ENCODE measurements around the gene TSPAN3.

The TSPAN3 gene

GRCh38 chr15:77057685-77058084, 13.2 kb downstream of the TSPAN3 start:
- Histone ChIP-seq H3K9me2 (replicated peaks; ENCODE audit: insufficient read depth, low read length) (no peaks in the 10 kb centered on the region), H3K36me3 (ENCODE audit: low read length) (no peaks in the 10 kb centered on the region), H3K4me2 (ENCODE audit: low read depth, low read length, poor library complexity, severe bottlenecking) (no peak overlapping the region), H4K20me1 (ENCODE audit: low read depth, low read length) (no peaks in the 10 kb centered on the region), H3K9me3 (ENCODE audit: insufficient read depth, low read length) (no peaks in the 10 kb centered on the region), H3K4me3 (ENCODE audit: insufficient read depth, low read length, poor library complexity, severe bottlenecking) (no peak overlapping the region), H3K79me2 (ENCODE audit: insufficient read depth, low read length) (no peaks in the 10 kb centered on the region), H3K9ac (ENCODE audit: low read length) (no peak overlapping the region), H3F3A (ENCODE audit: insufficient read depth) (no peaks in the 10 kb centered on the region), H3K27me3 (ENCODE audit: low read length) (no peaks in the 10 kb centered on the region), H2AFZ (ENCODE audit: low read depth, low read length, severe bottlenecking) (no peak overlapping the region), H3K27ac (ENCODE audit: low read depth, low read length) (no peak overlapping the region)
- no peak for TF ChIP-seq CTCF (IDR thresholded peaks at IDR 0.05; ENCODE audit: insufficient read depth, low read length, poor library complexity, severe bottlenecking)
- no peak for TF ChIP-seq EZH2phosphoT487 (conservative IDR thresholded peaks at IDR 0.05; ENCODE audit: low read length)

DNA sequence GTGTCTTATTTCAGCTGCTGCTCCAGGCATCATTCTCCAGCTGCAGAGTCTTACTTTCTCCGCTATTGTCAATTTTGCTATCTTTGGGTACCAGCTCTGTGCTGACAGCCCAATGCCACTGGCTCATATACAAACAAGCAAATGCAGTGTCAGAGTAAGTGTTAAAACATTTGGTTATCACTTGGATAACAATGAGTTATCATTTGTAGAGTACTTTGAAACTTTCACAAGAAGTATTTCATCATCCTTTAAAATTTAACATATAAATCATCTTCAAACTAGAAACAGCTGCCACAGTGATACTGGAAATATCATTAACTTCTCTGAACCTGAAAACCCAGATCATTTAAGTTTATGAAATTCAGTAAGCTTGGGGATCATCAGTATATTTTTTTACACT, 13.8 kb downstream of the TSPAN3 start:
- Histone ChIP-seq H3K4me2 (ENCODE audit: low read depth, low read length, poor library complexity, severe bottlenecking) (no peak overlapping the region), H3K79me2 (ENCODE audit: insufficient read depth, low read length) (no peaks in the 10 kb centered on the region), H3K4me3 (ENCODE audit: insufficient read depth, low read length, poor library complexity, severe bottlenecking) (no peak overlapping the region), H3K9ac (ENCODE audit: low read length) (no peak overlapping the region), H3K9me2 (replicated peaks; ENCODE audit: insufficient read depth, low read length) (no peaks in the 10 kb centered on the region), H3K27me3 (ENCODE audit: low read length) (no peaks in the 10 kb centered on the region), H3K9me3 (ENCODE audit: insufficient read depth, low read length) (no peaks in the 10 kb centered on the region), H3K27ac (ENCODE audit: low read depth, low read length) (no peak overlapping the region), H3F3A (ENCODE audit: insufficient read depth) (no peaks in the 10 kb centered on the region), H4K20me1 (ENCODE audit: low read depth, low read length) (no peaks in the 10 kb centered on the region), H2AFZ (ENCODE audit: low read depth, low read length, severe bottlenecking) (no peak overlapping the region), H3K36me3 (ENCODE audit: low read length) (no peaks in the 10 kb centered on the region)
- no peak for TF ChIP-seq CTCF (IDR thresholded peaks at IDR 0.05; ENCODE audit: insufficient read depth, low read length, poor library complexity, severe bottlenecking)
- TF ChIP-seq EZH2phosphoT487 (conservative IDR thresholded peaks at IDR 0.05; ENCODE audit: low read length): no peak

DNA sequence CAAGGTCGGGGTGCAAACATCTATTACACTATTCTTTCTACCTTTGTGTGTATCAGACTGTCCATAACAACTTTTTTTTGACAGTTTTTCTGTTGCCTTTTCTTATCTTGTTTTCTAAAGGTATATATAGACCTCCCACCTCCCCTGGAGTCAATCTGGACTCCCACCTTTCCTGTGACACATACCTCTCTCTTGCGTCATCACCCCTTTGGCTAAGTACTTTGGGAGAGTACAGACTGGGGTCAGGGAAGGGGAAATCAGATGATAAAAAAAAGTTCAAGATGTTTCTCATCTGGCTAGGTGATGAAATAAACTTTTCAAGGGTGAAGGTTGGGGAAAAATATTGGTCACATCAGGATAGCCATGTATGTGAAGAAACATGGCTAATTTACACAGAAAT, 17.2 kb downstream of the TSPAN3 start:
- TF ChIP-seq EZH2phosphoT487 (conservative IDR thresholded peaks at IDR 0.05; ENCODE audit: low read length): no peak
- no peak for TF ChIP-seq CTCF (IDR thresholded peaks at IDR 0.05; ENCODE audit: insufficient read depth, low read length, poor library complexity, severe bottlenecking)
- Histone ChIP-seq H3K9me2 (replicated peaks; ENCODE audit: insufficient read depth, low read length) (no peaks in the 10 kb centered on the region), H3K9me3 (ENCODE audit: insufficient read depth, low read length) (no peaks in the 10 kb centered on the region), H3K79me2 (ENCODE audit: insufficient read depth, low read length) (no peaks in the 10 kb centered on the region), H3F3A (ENCODE audit: insufficient read depth) (no peaks in the 10 kb centered on the region), H4K20me1 (ENCODE audit: low read depth, low read length) (no peaks in the 10 kb centered on the region), H3K9ac (ENCODE audit: low read length) (no peak overlapping the region), H3K36me3 (ENCODE audit: low read length) (no peaks in the 10 kb centered on the region), H3K27ac (ENCODE audit: low read depth, low read length) (no peak overlapping the region), H2AFZ (ENCODE audit: low read depth, low read length, severe bottlenecking) (no peak overlapping the region), H3K4me2 (ENCODE audit: low read depth, low read length, poor library complexity, severe bottlenecking) (no peak overlapping the region), H3K27me3 (ENCODE audit: low read length) (no peaks in the 10 kb centered on the region), H3K4me3 (ENCODE audit: insufficient read depth, low read length, poor library complexity, severe bottlenecking) (no peak overlapping the region)

DNA sequence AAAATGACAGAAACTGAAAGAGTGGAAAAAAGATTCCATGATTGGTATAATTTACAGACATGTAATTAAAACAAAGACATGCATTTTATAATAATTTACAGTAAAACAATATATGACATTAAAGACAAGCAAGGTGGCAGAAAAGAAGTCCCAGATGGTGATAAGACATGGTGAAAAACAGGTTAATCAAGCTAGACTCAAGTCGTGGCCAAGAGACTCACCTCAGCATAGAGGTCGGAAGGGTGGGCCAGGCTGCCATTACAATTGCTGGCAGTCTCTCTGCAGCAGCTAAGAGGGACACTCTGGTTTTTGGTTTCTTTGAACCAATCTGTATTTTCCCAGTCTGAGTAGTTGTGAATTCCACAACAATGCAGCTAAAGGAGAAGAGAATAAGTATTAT, 18.4 kb downstream of the TSPAN3 start:
- Histone ChIP-seq H3K4me2 (ENCODE audit: low read depth, low read length, poor library complexity, severe bottlenecking) (no peak overlapping the region), H3K36me3 (ENCODE audit: low read length) (no peaks in the 10 kb centered on the region), H3K27me3 (ENCODE audit: low read length) (no peaks in the 10 kb centered on the region), H3K4me3 (ENCODE audit: insufficient read depth, low read length, poor library complexity, severe bottlenecking) (no peak overlapping the region), H4K20me1 (ENCODE audit: low read depth, low read length) (no peaks in the 10 kb centered on the region), H3F3A (ENCODE audit: insufficient read depth) (no peaks in the 10 kb centered on the region), H3K79me2 (ENCODE audit: insufficient read depth, low read length) (no peaks in the 10 kb centered on the region), H3K9me2 (replicated peaks; ENCODE audit: insufficient read depth, low read length) (no peaks in the 10 kb centered on the region), H3K27ac (ENCODE audit: low read depth, low read length) (no peak overlapping the region), H3K9me3 (ENCODE audit: insufficient read depth, low read length) (no peaks in the 10 kb centered on the region), H2AFZ (ENCODE audit: low read depth, low read length, severe bottlenecking) (no peak overlapping the region), H3K9ac (ENCODE audit: low read length) (no peak overlapping the region)
- TF ChIP-seq CTCF (IDR thresholded peaks at IDR 0.05; ENCODE audit: insufficient read depth, low read length, poor library complexity, severe bottlenecking): no peak
- no peak for TF ChIP-seq EZH2phosphoT487 (conservative IDR thresholded peaks at IDR 0.05; ENCODE audit: low read length)
